GM19193 (cell line): ENCODE measurements around the gene TMEM33.

ENCODE experiments used
- POLR2A ChIP-seq: IDR thresholded peaks from 4 replicates; pipeline ENCODE4 v1.6.1; 2011; ENCODE audit not compliant: insufficient read depth, insufficient read length; ENCODE audit errors: extremely low read depth

The TMEM33 gene

DNA sequence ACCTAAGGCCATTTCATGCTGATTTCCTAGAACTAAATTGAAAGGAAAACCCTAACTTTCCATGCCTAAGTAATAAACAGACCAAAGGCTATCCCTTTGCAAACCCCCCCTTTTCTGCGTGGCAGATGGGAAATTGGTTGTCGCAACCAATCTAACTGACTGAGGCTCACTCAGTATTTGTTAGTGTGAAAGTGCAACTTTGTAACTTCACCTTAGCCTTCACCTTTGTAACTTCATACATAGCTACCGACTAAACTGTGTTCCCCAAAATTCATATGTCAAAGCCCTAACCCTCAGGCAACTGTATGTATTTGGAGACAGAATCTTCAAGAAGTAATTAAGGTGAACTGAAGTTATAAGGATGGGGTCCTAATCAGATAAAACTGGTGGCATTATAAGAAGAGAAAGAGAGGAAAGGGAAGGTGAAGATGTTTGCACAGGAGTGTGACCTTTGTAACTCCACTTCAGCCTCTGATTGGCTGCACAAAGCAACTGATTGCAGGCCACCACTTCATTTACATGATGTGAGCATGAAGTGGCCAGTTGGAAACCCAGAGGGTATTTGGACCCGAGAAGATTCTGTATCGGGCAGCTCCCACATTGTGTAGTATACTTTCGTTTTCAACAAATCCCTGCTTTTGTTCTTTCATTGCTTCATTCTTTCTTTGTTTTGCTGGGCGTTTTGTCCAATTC, 4.9 kb upstream of the TMEM33 start:
- no peak for TF ChIP-seq POLR2A

DNA sequence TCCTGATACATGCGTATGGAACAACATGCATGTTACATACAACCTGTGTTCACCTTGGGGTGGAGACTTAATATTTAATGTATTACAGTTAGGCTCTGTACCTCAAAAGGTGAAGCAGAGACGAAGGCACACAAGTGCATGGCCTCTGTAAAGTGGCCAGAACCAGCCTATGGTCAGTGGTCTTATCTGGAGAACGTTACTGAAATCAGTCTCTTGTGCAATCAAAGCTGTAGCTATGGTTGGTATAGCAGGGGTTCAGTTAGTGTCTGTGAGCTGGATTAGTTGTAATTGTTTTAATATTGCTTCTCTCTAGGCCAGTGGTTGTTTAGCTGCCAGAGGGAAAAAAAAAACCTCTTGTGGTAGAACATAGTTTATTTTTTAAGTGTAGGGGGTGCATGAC, 2.2 kb upstream of the TMEM33 start:
- TF ChIP-seq POLR2A = no peak

DNA sequence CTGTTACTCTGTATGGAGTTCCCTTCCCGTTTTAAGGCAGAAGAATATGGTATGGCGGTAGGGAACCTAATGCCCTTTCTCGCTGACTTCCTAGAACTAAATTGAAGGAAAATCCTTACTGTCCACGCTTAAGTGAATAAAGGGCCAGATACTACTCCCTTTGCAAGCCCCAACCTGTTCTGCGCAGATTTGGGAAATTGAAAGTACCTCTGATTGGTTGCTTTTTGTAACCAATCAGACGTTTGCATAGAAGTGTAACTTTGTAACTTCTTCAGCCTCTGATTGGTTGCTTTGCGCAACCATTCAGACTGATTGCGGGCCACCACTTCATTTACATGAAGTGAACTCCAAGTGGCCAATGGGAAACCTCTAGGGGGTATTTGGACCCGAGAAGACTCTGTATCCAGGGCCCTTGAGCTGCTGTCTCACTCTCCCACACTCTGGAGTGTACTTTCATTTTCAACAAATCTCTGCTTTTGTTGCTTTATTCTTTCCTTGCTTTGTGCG, 1.2 kb upstream of the TMEM33 start:
- no peak for TF ChIP-seq POLR2A

DNA sequence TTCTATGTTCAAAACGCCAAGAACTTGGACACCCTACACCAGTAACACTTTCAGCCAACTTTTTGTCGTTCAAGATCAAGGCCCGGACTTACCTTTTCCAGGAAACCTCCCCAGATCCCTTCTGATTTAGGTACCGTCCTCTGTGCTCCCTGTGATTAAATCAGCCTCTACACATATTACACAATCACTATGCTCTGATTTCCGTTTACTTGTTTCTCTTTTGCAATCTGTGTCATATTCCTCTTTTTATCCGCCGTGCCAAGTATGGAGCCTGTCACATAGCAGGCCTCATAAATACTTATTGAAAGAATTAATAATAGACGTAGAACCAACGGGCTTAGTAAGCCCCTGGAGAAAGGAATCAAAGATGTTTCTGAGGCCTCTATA, 722 bp upstream of the TMEM33 start:
- no peak for TF ChIP-seq POLR2A

DNA sequence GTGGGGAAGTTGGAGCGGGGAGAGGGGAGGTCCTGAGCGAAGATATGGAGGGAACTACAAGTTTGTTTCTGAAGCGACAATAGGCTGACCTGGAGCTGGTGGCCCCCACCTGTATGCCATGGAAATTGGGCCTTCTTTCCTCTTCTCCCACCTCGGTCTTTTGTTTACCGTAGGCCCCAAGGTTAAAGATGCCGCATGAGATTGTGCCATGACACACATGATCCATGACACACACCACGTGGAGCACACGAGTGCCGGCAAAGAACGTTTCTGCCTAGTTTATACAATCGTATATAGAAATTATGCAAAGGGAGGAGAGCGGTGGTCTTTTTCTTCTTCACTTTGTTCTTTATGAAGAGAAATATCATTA, 408 bp downstream of the TMEM33 start:
- no peak for TF ChIP-seq POLR2A

DNA sequence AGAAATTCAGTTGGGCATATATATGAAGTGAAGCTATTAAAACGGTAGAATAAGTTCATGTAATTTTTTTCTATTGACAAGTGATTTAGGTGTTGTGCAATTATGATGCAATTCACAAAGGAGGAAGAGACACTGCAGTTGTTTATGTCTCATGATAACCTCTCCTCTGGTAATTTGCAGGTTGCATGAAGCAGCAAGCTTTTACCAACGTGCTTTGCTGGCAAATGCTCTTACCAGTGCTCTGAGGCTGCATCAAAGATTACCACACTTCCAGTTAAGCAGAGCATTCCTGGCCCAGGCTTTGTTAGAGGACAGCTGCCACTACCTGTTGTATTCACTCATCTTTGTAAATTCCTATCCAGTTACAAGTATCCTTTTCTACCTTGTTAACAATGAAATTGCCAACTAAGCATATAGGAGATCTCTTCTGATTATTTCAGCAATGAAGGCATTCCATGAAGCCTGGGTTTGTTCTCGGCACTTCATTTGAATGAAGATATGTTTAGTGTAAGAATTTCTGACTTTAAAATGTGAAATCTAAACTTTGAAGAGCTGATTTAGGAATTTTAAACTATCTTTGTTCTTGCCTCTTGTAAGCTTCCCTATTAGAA, 3.9 kb downstream of the TMEM33 start:
- TF ChIP-seq POLR2A = no peak

DNA sequence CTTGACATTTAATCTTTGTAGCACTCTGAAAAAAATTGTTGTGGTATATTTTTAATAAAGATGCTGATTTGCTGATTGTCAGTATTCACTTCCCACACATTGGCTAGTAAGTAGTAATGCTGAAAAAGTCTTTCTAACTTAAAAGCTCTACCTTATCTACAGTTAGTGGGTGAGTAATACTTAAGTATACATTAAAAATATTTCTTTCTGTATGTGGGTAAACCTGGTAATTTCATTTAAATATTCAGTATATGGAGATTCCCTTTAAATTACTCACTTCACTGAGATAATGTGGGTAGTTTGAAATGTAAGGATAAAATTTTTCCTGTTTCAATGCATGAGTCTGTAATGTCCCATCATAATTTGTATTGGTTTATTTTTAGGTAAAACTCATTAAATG, 5.6 kb downstream of the TMEM33 start:
- TF ChIP-seq POLR2A = no peak

DNA sequence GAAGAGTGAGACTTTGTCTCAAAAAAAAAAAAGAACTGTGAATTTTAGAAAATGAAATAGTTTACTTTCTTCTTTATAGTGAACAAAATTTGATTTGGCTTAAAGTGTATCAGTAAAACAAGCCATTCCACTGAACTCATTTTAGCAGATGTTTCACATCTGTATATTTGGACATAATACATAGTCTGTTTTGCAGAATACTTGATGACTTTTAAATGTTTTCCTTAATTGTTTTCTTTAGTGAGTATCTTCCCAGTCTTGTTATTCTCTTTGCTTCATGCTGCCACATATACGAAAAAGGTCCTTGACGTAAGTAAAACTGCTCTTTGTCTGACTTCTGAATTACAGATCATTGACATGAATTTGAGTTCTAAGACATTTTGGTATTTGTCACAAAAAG, 8.3 kb downstream of the TMEM33 start:
- TF ChIP-seq POLR2A = no peak

DNA sequence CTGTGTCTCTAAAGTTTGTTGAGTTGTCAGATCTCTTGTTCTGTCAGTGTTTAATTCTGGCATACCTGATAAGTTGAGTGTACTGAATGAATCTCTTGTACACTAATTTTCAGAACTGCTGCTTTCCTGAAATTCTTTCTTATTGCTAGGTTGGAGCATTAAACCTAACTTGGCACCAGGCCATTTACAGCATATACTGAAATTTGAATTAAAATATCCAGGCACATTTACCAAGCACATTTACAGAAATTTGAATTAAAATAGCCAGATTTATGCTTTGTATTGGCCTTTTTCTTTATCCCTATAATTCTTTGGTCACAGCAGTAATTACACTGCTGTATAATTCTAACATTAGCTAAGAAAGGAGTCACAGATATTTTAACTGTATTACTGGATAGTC, 8.9 kb downstream of the TMEM33 start:
- no peak for TF ChIP-seq POLR2A

DNA sequence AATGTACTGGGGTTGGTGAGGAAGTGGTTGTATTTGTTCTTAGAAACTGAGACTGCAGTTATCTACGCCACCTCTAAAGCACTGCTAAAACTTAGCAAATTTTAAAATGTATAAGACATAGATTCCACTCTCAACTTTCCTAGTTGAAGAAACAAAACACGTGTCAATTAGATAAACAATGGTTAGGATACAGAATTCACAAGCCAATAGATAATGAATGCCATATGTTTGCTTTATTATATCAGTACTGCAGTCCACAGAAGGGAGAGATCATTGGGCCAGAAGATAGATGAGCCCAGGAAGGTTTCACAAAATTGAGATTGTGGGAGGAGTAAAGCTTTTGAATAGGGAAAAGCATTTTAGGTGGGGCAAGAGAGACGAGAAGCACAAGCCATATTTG, 14.3 kb downstream of the TMEM33 start:
- TF ChIP-seq POLR2A = no peak

DNA sequence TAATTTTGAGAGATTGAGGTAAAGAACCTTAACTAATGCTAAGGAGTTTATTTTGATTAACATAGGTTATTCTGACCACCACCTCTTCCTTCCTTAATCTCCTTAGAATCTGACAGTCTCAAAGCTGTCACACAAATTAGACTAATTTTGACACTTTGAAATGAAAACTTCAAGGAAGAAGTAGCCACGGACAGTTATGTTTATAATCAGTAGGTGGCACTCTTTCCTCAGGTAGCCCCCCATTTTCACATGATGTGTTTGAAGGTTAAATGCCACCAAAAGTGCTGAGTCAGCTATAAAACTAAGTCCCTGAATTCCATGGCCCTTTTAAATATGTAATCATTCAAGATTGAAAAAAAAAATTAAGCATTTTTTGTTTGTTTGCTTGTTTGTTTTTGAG, 22.4 kb downstream of the TMEM33 start:
- no peak for TF ChIP-seq POLR2A

DNA sequence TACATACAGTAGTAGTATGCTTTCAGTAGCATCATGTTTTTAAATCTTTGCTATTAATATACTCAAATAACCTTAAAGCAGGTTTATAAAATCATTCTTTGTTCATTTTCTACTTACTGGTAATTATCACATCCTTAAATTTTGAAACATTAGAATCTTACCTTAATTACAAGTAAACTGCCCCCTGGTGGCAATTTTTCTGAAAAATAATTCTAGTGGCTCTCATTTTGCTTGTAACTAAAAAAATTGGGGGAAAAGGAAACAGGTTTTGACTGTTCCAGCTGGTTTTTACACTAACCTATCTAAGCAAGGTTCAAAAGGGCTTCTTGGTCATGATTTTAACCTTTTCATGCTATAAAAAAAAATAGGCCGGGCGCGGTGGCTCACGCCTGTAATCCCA, 27.9 kb downstream of the TMEM33 start:
- no peak for TF ChIP-seq POLR2A

DNA sequence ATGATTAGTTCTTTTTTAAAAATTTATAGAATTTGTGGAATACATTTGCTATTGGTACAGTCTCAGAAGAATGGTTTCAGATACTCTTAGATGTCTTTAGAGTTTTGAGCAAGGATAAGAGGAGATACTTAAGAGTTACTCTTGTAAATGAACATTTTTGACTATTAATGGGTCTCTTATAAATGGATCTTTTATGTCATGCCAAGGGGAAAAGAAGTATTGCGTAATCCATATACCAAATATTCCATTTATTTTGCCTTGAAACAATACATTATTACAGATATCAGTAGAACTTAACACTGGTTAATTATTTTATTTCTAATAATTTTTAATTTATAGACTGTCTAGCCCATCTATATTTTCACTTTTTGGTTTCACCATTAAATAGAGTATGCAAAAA, 29.2 kb downstream of the TMEM33 start:
- TF ChIP-seq POLR2A = no peak

DNA sequence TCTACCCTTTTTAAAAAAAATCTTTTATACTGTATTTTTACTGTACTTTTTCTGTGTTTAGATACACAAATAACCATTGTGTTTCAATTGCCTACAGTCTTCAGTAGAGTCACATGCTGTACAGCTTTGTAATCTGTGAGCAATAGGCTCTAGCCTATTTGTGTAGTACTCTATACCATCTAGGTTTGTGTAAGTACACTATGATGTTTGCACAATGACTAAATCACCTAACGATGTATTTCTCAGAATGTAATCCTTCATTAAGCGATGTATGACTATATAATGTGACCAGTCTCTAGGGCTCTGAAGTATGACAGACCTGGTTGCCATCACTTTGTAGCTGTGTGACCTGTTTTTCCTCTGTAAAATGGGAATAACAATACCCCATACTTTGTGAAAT, 32.2 kb downstream of the TMEM33 start:
- no peak for TF ChIP-seq POLR2A

DNA sequence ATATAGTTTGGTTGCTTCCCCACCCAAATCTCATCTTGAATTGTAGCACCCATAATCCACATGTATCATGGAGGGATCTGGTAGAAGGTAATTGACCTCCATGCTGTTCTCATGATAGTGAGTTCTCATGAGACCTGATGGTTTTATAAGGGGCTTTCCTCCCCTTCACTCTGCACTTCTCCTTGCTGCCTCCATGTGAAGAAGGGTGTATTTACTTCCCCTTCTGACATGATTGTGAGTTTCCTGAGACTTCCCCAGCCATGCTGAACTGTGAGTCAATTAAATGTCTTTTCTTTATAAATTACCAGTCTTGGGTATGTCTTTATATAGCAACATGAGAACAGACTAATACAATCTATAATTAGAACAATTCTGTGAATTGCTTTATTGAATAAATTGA, 34.4 kb downstream of the TMEM33 start:
- TF ChIP-seq POLR2A = no peak

DNA sequence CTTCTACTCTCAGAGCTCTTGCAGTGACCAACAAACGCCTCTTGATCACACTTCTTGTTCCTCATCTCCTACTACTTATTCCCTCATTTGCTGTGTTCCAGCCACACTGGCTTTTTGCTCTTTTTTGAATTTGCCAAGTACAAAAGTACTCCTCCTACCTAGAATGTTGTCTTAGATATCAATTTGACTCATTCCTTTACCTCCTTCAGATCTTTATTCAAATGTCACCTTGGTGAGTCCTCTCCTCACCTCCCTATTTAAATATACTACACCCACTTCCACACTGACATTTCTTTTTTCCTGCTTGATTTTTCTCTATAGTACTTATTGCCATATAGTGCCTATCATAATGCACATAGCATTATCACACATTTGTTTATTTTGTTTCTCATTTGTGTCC, 40.1 kb downstream of the TMEM33 start:
- no peak for TF ChIP-seq POLR2A
